Measurements from ENCODE around the gene OR2S2.

Gene OR2S2

DNA sequence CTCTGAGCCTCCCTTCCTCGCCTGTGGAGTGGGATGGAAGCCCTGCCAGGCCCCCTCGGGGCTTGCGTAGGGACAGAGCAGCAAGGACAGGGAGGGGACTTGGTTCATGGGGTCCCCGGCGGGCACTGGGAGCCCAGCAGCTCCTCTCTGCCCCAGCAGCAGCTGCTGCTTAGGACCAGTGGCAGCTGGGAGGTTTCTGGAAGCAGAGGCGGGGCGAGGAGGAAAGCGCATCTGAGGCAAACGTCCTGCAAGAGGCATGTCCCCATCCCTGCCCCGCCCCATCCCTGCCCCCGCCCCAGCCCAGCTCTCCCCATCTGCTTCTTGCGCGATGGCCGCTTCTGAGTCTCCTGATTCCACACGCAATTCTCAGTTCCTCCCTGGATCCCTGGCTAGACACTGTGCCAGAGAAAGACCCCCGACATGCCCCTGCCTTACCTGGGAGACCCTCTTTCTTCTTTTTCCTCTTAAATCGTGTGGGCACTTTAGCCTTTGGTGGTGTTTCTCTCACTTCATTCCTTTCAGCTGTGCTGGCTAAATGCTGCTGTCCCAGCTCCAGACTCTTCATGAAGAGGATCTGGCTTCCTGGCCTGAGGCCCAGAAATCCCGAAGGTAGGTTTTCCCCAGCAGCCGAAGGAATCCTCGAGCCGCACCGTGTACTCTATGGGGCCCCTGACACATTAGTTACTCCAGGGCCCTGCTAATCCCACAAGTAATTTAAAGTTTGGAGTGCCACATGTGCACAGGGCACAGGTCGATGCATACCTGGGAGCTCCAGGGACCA is 4.4 kb upstream of the OR2S2 start:
- in situ Hi-C loops (cut with MboI; ENCODE audit: low sequenced_read_pairs): no loop called here

DNA sequence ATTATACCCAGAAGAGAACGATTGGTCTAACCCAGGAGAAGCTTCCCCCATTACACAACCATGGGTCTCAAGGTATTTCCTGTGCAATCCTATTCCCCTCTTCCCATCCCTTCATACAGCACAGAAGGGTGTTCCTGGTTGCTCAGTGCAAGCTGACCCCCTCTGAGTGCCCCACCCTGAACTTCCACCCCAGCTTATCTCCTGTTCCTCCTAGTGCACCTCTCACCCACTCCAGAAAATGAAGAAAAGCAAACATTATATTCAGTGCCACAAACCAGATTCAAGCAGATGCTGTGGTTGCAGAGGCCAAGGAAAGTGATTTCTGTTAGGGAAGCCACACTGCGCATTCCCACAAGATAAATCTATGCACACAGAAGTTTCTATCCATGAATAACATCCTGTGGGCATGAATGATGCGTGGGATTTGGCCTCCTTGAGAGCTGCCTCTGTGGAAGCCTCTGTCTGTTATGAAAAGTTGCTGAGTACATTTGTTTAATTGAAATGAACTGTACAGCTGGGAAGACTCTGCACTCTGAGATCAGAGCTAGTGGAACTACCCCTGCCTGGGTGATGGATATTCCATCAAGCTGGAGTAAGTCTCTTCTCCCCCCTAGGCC is 2.2 kb upstream of the OR2S2 start:
- in situ Hi-C loops (cut with MboI; ENCODE audit: low sequenced_read_pairs): no loop called here

DNA sequence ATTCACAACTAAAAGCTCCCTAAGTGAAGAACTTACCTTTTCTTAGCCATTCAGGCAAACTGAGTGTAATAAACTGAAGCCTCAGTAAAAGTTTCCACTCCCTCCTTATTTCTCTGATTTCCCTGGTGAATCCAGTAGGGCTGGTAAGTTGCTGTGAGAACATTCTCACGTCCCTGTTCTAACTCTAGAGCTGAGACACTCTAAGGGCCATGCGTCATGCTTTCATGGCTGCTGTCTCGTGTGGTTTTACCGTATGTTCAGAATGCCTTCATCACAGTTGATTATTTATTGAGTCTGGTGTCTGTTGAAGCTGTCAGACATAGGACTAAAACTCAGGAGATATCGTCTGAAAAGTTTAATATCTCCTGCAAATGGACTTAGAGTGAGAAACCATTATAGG is 1.3 kb downstream of the OR2S2 start:
- in situ Hi-C loops (cut with MboI; ENCODE audit: low sequenced_read_pairs): no loop called here

DNA sequence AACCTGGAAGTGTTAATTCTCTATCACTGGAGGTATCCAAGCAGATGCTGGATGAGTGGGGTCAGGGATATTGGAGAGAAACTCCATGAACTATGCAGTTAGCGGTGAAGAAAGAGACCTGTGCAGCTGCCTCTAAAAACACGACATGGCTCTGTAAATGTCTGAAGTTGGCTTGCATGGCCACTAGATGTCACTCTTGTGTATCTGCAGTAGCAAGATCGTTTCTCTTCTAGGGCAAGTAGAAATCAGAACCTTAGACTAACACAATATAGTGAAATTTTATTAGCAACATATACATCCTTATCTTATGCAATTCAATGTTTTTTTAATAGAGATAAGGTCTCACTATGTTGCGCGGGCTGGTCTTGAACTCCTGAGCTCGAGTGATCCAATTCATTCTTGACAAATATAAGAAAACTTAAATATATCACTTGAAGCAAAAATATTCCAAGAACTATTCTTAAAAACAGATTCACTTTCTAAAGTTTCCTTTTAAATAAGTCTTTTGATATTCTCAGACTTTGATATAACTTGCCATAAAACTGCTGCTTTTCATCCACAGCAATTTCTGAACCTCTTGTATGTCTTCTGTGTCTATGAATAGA is 2.9 kb downstream of the OR2S2 start:
- in situ Hi-C loops (cut with MboI; ENCODE audit: low sequenced_read_pairs): no loop called here

DNA sequence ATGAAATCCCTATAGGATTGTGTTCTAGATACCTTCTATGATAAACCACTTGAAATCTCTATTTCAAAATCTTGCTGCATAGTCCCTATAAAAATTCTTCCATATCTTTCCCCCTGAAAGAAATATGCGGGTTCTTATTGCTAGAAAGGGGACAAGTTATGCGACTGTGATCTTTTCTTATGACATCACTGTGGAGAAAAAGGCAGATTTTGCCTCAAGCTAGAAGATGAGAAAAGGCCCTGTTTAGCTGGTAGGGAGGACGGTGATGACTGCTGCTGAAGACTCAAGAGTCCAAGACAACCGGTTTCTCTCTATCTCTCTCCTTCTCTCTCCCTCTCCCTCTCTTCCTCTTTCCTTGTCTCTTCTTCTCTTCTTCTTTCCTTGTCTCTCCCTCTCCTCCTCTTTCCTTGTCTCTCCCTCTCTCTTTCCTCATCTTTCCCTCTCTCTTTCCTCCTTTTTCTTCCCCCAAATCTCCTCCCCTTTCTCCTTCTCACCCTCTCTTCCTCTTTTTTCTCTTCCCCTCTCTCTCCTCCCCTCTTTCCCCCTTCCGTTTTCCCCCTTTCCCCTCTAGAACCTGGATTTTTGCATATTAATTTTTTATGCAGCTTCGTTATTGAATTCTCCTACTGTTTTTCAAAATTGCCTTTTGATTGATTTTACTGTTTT is 5.3 kb downstream of the OR2S2 start:
- in situ Hi-C loops (cut with MboI; ENCODE audit: low sequenced_read_pairs): no loop called here

DNA sequence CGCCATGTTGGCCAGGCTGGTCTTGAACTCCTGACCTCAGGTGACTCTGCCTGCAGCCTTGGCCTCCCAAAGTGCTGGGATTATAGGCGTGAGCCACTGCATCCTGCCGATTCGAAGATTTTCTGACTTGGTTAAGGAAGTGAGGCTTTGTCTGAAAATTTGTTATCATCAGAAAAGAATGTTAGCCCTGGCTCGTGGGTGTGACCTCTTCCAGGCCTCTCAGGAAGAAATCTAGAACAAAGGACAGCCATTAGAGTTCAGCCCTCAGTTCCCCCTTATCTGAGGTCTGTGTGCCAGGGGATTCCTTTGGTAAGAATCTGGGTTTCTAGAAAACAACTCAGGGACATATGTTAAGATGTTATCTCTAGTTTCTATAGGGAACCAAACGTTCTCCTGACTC is 6.2 kb downstream of the OR2S2 start:
- in situ Hi-C loops (cut with MboI; ENCODE audit: low sequenced_read_pairs): no loop called here

DNA sequence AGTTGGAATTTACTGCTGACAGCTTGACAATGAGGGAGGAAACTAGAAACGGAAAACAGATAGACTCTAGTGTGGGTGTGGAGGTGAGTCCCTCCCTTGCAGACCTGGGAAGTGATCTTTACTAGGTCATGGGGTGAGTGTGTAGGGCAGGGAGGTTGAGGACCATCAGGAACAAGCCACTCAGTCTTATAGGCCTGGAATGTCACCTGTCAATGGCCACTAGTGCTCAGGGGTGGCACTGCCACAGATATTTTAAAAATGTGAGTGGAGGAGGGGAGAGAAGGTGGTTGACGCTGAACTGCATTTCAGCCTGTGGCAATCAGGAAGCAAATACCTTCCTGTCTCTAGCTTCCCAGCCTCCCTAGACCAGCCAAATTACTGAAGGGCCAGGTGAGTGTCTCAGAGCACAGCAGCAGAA is 9.0 kb downstream of the OR2S2 start:
- in situ Hi-C loops (cut with MboI; ENCODE audit: low sequenced_read_pairs): no loop called here

DNA sequence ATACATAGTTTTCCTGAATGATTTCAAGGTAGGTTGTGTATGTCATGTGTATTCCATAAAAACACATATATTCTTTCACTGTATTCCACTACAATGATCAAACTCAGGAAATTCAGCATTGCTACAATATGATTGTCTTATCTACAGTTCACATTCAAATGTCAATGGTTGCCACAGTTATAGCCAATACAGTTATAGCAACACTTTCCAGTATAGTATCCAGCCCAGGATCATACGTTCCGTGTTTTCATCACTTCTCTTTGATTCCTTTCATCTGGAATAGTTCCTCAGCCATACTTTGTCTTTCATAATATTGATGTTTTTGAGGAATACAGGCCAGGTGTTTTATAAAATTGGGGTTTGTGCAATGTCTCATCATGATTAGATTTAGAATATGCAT is 9.5 kb downstream of the OR2S2 start:
- in situ Hi-C loops (cut with MboI; ENCODE audit: low sequenced_read_pairs): no loop called here

DNA sequence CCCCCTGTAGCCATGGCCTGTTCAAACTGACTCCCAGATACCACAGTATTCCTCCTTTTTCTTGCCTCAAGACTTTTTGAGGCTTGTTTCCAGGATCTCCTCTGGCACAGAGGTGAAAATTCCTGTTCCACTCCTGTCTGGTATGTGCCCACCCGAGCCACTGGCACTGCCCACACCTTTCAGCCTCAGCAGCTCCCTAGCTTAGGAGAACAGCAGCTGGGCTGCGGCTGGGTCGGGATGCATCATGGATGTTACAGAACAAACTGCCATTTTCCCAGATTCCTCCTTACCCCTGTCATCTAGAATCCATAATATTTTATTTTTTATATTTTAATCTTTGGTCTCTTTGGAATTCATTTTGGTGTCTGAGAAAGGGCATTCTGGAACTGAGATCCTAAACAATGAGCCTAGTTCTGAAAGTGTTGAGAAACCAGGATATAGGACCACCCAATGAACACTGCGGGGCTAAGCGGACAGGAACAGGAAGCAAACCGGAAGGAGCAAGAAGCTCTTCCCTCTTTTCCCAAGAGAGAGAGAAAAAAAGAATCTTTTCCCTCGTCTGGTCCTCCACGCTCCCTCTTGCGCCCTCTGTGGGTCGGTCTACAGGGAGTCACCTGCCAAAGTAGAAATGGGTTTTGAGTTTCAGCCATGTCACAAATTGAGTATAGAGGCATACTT is 12.5 kb downstream of the OR2S2 start:
- in situ Hi-C loops (cut with MboI; ENCODE audit: low sequenced_read_pairs): no loop called here

DNA sequence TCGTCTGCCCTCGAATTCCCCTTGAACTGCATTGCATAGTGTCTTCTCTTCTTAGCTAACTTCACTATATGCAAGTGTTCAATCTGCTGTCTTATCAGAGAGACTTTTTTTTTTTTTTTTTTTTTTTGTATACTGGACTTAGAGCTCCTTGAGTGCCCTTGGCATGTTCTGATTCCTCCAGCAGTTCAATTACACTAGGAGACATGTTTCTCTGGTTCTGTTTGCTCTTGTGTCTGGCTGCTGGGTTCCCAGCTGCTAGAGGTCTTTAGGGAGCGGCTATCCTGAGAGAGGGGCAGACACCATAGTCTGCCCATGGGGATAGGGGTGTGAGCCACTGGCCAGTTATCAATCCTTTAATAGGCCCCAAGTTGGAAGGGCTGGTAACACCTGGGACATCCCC is 13.1 kb downstream of the OR2S2 start:
- in situ Hi-C loops (cut with MboI; ENCODE audit: low sequenced_read_pairs): no loop called here

DNA sequence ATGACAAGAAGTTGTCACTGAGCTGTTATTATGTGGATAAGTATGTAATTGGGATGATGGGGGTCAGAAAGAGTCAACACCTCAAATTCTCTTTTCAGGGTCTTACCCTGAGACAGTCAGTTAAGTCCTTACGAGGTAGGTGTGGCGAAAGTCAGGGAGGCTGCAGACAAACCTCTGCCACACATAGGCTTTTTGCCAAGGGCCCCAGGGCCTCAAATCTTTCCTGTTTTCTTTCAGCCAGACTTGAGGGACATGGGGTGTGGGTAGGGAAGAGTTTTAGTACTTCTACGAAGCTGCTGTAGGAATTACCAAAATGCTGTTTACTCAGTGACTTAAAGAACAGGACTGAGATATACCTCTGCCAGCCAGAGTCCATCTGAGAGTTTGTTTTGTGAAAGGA is 13.8 kb downstream of the OR2S2 start:
- in situ Hi-C loops (cut with MboI; ENCODE audit: low sequenced_read_pairs): no loop called here

DNA sequence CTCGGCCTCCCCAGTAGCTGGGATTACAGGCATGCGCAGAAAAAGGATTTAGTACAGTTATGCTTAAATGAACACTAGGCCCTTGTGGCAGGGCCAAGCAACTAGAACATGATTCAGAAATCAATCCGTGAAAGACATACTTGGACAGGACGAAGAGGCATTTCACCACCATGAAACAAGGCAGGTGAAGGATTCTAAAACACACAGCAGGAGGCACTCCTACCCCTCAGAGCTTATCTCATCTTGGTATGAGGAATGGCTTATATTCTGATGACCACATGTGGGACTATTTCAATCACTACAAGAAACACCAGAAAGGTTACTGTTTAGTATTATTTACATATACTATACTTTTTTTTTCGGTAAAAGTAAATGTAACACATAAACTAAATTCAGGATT is 15.7 kb downstream of the OR2S2 start:
- in situ Hi-C loops (cut with MboI; ENCODE audit: low sequenced_read_pairs): no loop called here

DNA sequence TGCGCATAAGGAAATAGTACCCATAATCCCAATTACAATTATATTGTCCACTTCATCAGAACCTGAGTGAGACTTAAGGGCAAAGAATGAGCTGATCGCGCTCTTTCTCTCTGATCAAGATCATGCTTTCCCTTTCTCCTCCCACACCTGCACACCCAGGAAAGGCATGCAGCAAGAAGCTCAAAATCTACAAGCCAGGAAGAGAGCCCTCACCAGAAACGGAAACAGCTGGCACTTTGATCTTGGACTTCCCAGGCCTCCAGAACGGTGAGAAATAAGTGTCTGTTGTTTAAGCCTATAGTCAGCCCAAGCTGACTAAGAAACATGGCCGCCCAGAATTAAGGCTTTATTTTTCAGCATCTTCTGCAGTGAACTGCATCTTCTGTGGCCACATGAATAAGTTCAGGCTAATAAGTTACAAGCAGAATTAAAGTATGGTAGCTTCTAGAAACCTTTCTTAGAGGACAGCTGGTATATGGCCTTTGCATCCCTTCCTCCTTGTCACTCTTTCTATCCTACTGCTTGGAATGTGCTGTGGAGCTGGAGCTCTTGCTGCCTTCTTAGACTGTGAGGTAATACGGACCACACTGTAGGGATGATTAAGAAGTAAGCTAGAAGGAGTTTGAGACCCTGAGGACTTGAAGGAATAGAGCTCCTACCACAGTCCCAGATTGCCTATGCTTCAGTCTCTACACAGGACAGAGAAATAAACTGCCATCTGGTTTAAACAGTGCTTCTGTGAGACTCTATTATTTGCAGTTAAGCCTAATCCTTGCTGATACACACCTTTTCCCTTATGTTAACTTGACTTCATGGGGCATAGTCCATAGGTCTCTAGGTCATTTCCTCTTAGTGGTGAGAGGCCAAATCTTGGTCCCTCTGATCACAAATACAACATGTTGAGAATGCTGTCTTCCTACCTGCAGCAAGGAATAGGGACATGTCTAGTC is 17.2 kb downstream of the OR2S2 start:
- in situ Hi-C loops (cut with MboI; ENCODE audit: low sequenced_read_pairs): no loop called here

DNA sequence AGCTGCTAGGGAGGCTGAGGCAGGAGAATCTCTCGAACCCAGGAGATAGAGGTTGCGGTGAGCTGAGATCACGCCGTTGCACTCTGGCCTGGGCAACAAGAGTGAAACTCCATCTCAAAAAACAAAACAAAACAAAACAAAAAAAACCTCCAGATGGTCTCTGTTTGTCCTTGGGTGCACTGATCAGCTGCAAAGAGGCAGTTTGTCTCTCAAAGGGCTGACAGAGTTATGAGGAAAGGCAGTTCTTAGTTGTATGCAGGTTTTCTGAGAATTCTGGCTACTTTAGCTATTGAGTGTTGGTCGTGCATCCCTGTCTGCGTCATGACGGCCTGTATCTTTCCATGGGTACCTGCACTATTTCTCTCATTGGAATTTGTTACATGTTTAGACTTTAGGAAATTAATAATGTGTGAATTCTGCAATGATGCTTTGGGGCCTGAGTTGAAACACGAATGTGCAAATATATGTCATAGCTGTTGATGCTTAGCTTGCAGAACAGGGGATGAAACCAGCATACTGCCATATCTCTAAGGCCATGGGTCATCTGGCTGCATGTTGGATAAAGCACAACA is 18.2 kb downstream of the OR2S2 start:
- in situ Hi-C loops (cut with MboI; ENCODE audit: low sequenced_read_pairs): no loop called here

DNA sequence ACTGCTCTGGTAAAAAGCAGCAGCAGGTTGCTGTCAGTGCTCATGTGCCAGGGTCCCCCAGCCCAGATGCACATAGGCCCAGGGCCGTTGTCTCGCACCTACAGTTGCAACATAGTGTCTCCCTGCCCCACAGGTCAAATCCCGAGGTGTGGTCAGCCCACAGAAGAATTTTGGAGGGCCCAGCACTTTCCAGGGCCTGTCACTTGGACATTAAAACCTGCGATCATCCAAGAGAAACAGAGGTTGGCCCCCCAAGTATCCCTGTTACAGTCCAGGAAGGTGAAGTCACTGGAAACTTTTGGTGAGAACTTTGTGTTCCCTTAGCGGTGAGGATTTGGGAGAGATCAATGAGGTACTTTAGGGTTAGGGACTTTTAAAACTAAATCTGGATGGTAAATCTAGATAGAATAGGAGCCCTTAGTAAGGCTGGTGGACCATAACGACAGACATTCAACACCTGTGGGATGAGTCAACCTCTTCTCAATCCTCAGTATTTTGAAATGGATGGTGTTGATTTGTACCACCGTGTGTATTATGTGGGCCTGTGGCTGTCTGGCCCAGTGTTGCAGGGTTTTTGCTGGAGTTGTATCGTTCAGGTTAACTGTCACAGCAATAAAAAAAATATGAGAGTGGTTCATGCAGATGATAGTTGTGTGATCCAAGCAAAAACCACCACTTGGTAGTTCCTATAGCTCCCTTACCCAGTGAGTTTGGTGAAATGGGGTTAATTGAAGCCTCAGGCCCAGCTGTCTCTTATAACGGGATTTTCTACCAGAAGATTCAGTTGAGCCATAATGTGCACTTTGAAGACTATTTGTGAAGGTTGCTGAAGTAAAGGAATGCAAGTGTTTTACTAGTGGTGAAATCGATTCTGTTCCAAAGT is 19.2 kb downstream of the OR2S2 start:
- in situ Hi-C loops (cut with MboI; ENCODE audit: low sequenced_read_pairs): no loop called here

DNA sequence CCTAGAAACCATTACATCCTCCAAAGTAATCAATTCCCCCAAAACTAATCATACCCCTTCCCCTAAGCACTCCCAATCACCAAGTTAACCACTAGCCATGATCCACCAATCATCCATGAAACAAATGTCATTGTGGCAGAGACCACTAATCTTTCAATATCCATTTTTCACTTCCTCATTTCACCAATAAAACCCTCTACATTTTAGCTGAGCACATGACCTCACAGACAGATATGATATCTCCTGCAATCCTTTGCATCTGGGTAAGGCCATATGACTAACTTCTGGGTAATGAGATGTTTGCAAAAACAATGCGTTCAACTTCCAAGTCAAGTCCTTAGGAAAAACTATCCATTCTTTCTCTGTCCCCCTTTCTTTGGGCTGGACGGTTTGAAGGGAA is 20.7 kb downstream of the OR2S2 start:
- in situ Hi-C loops (cut with MboI; ENCODE audit: low sequenced_read_pairs): no loop called here

DNA sequence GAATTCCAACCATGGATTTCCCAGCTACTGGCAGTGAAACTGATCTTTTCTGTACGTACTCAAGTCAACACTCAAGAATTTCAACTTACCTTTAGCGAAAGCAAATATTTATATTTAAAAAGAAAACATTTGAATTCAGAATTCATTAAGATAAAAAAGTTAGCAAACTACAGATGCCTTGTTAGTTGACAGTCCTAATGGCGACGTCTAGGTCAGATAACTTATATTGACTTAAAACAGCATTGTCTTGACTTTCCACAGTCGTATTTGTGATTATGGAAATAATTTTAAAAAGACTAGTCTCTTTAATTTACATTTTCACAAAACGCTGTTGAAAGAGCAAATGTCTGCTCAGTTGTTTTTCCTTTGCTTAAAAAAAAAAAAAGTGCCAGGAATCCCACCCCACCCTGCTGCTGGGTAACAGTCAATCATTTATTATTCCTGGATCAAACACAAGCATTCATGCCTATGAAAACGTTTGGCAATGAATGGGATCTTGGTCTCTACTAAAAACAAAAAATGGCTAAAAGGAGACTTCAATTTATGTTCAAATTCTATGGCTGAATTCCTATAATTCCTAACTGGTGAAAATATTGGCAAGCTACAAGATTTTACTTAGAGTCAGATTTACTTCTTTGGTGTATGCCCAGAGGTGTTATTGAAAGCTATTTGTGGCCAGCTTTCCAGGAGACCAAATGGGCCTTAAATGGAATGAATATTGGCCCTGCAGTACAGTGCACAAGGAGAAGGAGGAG is 22.0 kb downstream of the OR2S2 start:
- in situ Hi-C loops (cut with MboI; ENCODE audit: low sequenced_read_pairs): no loop called here

DNA sequence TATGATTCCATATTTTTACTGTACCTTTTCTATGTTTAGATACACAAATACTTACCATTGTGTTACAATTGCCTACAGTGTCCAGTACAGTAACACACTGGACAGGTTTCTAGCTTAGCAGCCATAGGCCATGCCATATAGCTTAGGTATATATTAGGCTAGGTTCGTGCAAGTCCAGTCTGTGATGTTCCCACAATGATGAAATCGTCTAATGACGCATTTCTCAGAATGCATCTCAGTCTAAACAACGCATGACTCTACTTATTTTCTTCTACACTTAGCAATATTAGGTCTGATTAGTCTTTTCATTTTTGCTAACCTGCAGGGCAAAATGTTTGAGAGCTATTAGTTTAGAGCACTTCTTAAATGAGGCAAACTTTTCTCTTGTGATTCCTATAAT is 22.7 kb downstream of the OR2S2 start:
- in situ Hi-C loops (cut with MboI; ENCODE audit: low sequenced_read_pairs): no loop called here
